ENCODE results near the gene CADM4. TPM values are rescaled to one million over a fixed set of nuclear protein-coding genes. Genes with fewer than 3 reads are reported as not detected.

The CADM4 gene
- total and polyA plus RNA-seq, 9 of the 15 experiments (the other 6 are each of a cell fraction or from before 2014, with no cell fraction given), result 0.03 to 4.6 (median 1.3) TPM

DNA sequence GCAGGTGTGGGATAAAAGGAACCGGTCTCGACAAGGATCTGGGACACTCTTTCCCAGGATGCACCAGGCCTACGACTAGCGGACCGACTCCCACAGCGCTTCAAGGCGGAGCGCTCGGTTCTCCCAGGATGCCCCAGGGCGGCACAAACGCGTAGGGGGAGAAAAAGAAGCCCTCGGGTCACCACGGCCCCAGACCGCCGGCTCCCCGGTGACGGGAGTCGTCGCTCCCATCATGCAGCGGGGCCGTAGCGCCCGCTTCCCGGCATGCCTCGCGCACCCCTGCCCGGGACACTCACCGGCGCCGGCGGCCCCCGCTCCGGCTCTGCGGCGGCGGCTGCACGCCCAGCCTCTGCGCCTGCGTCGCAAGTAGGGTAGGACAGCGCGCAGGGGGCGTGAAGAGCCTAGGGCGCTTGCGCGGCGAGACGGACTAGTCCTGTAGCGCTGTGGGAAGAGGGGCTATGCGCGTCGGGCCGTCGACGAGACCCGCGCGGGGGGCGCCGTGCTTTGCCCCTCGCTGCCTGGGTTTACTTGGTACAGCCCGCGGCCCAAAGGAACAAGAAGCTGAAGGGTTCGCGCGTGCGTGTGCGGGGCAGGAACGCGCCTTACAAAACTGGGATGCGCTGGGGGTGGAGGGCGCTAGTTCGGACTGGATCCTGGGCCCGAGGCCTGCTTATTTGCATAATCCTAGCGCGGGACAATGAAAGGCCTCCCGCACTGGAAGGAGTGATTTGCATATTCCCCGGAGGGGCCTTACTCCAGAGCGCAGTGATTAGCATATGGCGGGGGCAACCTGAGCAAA is 20.2 kb downstream of the CADM4 start, which contains the start of gene ZNF428:
ZNF428 (minus strand) TSS at position 368 of the 799 bp plus-strand sequence. CDS start 5,325 bp downstream, outside the sequence.
- H3K4me3 ChIP-seq, result peak within 1 kb of the TSS; percentile 57
- ChIA-PET POLR2A (interaction anchor here (0.6 kb wide), 1 partner anchor 33 kb away, joined by 4 read pairs; no protein-coding TSS in a partner anchor), CTCF (ENCODE audit: low intra/inter-chr PET ratio) (no interaction called here)
- ATAC-seq (peak; percentile 87), FAIRE-seq (peak; percentile 95), DNase-seq (ENCODE audit: extremely low read depth in 1 of 4, low spot score in 3 of 4) (peak; percentile 92 to 97 (median 92))
- H3K9ac ChIP-seq (ENCODE audit: insufficient read depth in 1 of 2, low read depth in 2 of 2, low read length in 2 of 2), result peak within 1 kb of the TSS; percentile 94 to 98
- no peaks in the 10 kb centered on the region for H4K20me1 ChIP-seq (replicated peaks; ENCODE audit: control insufficient read depth, insufficient read depth, low read length)
- H3K9me3 ChIP-seq (replicated peaks; ENCODE audit: control insufficient read depth, insufficient read depth, low read depth, low read length), result no peaks in the 10 kb centered on the region
- H3K4me2 ChIP-seq (ENCODE audit: insufficient read depth, low read length), result peak within 1 kb of the TSS; percentile 100
- H3K27ac ChIP-seq (ENCODE audit: extremely low read depth, low read depth, low read length), result peak within 1 kb of the TSS; percentile 99
- H3K27me3 ChIP-seq (ENCODE audit: control insufficient read depth in 2 of 2, insufficient read depth in 2 of 2, low read length in 2 of 2), result no peaks in the 10 kb centered on the region
- WGBS (ENCODE audit: insufficient coverage, low coverage, missing lambda C conversion rate), result under 1% methylated on average over 65 of the region's 81 CpGs
- H3K79me2 ChIP-seq (ENCODE audit: control insufficient read depth, insufficient read depth, low read length), result peaks cover 49% of the 10 kb centered on the region
- intact Hi-C loops (cut with micrococcal nuclease), result loop anchor here (10.0 kb wide), 2 partner anchors 65 to 175 kb away; no protein-coding TSS in a partner anchor
- H3K9me1 ChIP-seq (ENCODE audit: control insufficient read depth, insufficient read depth, low read length), result peaks cover 2% of the 10 kb centered on the region
- H3K4me1 ChIP-seq (replicated peaks in 1 of 2; ENCODE audit: control insufficient read depth in 2 of 2, insufficient read depth in 2 of 2, low read length in 2 of 2), result peaks cover 47 to 66% of the 10 kb centered on the region in 2 experiments
- peak within 1 kb of the TSS; percentile 100 for H2AFZ ChIP-seq (ENCODE audit: low read depth, low read length)
- peaks cover 2% of the 10 kb centered on the region; the same call in 2 of the 3 replicates for H3K36me3 ChIP-seq (ENCODE audit: control insufficient read depth, insufficient read depth, low read length)
- in situ Hi-C loops (cut with MboI), result no loop called here
- no TSS peak for BruUV-seq (replicated peaks)
- TF ChIP-seq SMAD4 (CRISPR knock-in tag; conservative IDR thresholded peaks at IDR 0.05) (peak; percentile 86), ATF1 (CRISPR knock-in tag; IDR thresholded peaks at IDR 0.05) (0 out of 2 replicates have a peak, but pooled peaks have one; percentile 33), ATF1 (tag; IDR thresholded peaks at IDR 0.05) (peak; percentile 81), POLR3G (IDR thresholded peaks at IDR 0.05; ENCODE audit: extremely low read depth, insufficient read length, insufficient replicate concordance) (no peak), CHD1 (IDR thresholded peaks at IDR 0.05; ENCODE audit: low read length) (peak; percentile 63), POLR2AphosphoS5 (IDR thresholded peaks at IDR 0.05; ENCODE audit: control insufficient read depth, insufficient read depth, low read depth, low read length) (peak; percentile 11), TARDBP (IDR thresholded peaks at IDR 0.05) (peak; percentile 12; the same call in 1 of the 2 replicates), SUPT5H (IDR thresholded peaks at IDR 0.05) (peak; percentile 85), ZNF121 (CRISPR knock-in tag; conservative IDR thresholded peaks at IDR 0.05) (no peak), CEBPB (tag; IDR thresholded peaks at IDR 0.05) (peak; percentile 45), MEIS2 (IDR thresholded peaks at IDR 0.05; ENCODE audit: partially characterized antibody) (peak; percentile 83), ZNF830 (CRISPR knock-in tag; IDR thresholded peaks at IDR 0.05) (peak; percentile 86; the same call in 1 of the 2 replicates), FOXM1 (IDR thresholded peaks at IDR 0.05; ENCODE audit: low read depth) (no peak), FOXM1 (CRISPR knock-in tag; IDR thresholded peaks at IDR 0.05; ENCODE audit: low read depth) (peak; percentile 51; the same call in 1 of the 2 replicates), NR4A1 (CRISPR knock-in tag; IDR thresholded peaks at IDR 0.05) (no peak), NR4A1 (tag; IDR thresholded peaks at IDR 0.05) (peak; percentile 38; the same call in 1 of the 2 replicates), MAFF (IDR thresholded peaks at IDR 0.05; ENCODE audit: low read length) (no peak)
- TF ChIP-seq, protein P1, sequence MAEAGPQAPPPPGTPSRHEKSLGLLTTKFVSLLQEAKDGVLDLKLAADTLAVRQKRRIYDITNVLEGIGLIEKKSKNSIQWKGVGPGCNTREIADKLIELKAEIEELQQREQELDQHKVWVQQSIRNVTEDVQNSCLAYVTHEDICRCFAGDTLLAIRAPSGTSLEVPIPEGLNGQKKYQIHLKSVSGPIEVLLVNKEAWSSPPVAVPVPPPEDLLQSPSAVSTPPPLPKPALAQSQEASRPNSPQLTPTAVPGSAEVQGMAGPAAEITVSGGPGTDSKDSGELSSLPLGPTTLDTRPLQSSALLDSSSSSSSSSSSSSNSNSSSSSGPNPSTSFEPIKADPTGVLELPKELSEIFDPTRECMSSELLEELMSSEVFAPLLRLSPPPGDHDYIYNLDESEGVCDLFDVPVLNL (CRISPR knock-in tag; IDR thresholded peaks at IDR 0.05; ENCODE audit: low read depth), result 0 out of 2 replicates have a peak, but pooled peaks have one; percentile 7
- TF ChIP-seq, protein P2, sequence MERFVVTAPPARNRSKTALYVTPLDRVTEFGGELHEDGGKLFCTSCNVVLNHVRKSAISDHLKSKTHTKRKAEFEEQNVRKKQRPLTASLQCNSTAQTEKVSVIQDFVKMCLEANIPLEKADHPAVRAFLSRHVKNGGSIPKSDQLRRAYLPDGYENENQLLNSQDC (CRISPR knock-in tag; IDR thresholded peaks at IDR 0.05), result peak; percentile 49; the same call in 1 of the 2 replicates
- TF ChIP-seq, protein P3, sequence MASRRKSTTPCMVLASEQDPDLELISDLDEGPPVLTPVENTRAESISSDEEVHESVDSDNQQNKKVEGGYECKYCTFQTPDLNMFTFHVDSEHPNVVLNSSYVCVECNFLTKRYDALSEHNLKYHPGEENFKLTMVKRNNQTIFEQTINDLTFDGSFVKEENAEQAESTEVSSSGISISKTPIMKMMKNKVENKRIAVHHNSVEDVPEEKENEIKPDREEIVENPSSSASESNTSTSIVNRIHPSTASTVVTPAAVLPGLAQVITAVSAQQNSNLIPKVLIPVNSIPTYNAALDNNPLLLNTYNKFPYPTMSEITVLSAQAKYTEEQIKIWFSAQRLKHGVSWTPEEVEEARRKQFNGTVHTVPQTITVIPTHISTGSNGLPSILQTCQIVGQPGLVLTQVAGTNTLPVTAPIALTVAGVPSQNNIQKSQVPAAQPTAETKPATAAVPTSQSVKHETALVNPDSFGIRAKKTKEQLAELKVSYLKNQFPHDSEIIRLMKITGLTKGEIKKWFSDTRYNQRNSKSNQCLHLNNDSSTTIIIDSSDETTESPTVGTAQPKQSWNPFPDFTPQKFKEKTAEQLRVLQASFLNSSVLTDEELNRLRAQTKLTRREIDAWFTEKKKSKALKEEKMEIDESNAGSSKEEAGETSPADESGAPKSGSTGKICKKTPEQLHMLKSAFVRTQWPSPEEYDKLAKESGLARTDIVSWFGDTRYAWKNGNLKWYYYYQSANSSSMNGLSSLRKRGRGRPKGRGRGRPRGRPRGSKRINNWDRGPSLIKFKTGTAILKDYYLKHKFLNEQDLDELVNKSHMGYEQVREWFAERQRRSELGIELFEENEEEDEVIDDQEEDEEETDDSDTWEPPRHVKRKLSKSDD (conservative IDR thresholded peaks at IDR 0.05; ENCODE audit: low read length), result no peak
